ENCODE results near the gene ECEL1.

GRCh38 chr2:232497348-232497747 is 9.7 kb upstream of the ECEL1 start:
- TF ChIP-seq CTCF (IDR thresholded peaks at IDR 0.05) (no peak), POLR2A (IDR thresholded peaks at IDR 0.05) (no peak)
